ENCODE results near the gene MTHFD2L. TPM values are rescaled to one million over a fixed set of nuclear protein-coding genes. Genes with fewer than 3 reads are reported as not detected.

The MTHFD2L gene
- total RNA-seq, 1 experiment from 2014 or later, result 11.6 TPM

GRCh38 chr4:74219240-74219639 is 61.3 kb downstream of the MTHFD2L start:
- Histone ChIP-seq H3K79me2 (ENCODE audit: insufficient read depth, low read length) (no peaks in the 10 kb centered on the region), H3K23ac (ENCODE audit: insufficient read length, low read depth, low read length) (no peak overlapping the region), H2BK20ac (ENCODE audit: low read depth, low read length, poor library complexity, severe bottlenecking) (no peak overlapping the region), H3K23me2 (ENCODE audit: insufficient read length, low read depth, low read length, poor library complexity, severe bottlenecking) (no peaks in the 10 kb centered on the region), H3K14ac (ENCODE audit: insufficient read depth, low read length) (no peak overlapping the region), H3K9me3 (ENCODE audit: control insufficient read depth, low read depth, low read length) (no peaks in the 10 kb centered on the region), H3K18ac (ENCODE audit: insufficient read length, low read depth, low read length) (no peak overlapping the region), H4K8ac (replicated peaks; ENCODE audit: insufficient read length, low read depth, low read length) (no peak overlapping the region), H3K4ac (ENCODE audit: low read depth, low read length) (no peak overlapping the region), H2BK120ac (ENCODE audit: low read depth, low read length, poor library complexity, severe bottlenecking) (no peak overlapping the region), H2AFZ (ENCODE audit: low read length) (no peak overlapping the region), H4K20me1 (ENCODE audit: control insufficient read depth, insufficient read depth, insufficient read length) (no peaks in the 10 kb centered on the region), H3K4me2 (ENCODE audit: insufficient read depth, insufficient read length, low read length) (no peak overlapping the region), H2BK5ac (ENCODE audit: insufficient read length, low read length) (no peak overlapping the region), H4K5ac (ENCODE audit: insufficient read length, low read depth, low read length) (no peak overlapping the region), H3K79me1 (ENCODE audit: insufficient read depth, low read depth, low read length, poor library complexity, severe bottlenecking) (no peaks in the 10 kb centered on the region), H2BK15ac (ENCODE audit: low read depth, low read length) (no peak overlapping the region), H3K27me3 (ENCODE audit: insufficient read depth, low read length) (no peaks in the 10 kb centered on the region), H4K91ac (ENCODE audit: insufficient read length, low read depth, low read length) (no peak overlapping the region), H2BK12ac (ENCODE audit: insufficient read length, low read depth, low read length) (no peak overlapping the region), H3K9ac (ENCODE audit: extremely low read depth, insufficient read length, low read length) (no peak overlapping the region), H2AK5ac (ENCODE audit: insufficient read length, low read length) (no peak overlapping the region), H3K27ac (ENCODE audit: insufficient read length, low read depth, low read length) (no peak overlapping the region), H3K56ac (ENCODE audit: insufficient read length, low read depth, low read length) (no peak overlapping the region), H3K4me1 (ENCODE audit: insufficient read depth, low read length) (peaks cover 2% of the 10 kb centered on the region; the same call in 1 of the 2 replicates), H3T11ph (ENCODE audit: low read length) (no peak overlapping the region)
- Mint-ChIP-seq H3K27me3 (ENCODE audit: low read depth) (no peaks in the 10 kb centered on the region), H3K4me1 (peaks cover 26% of the 10 kb centered on the region in 2 experiments), H3K36me3 (ENCODE audit: insufficient read depth in 1 of 3, low read depth in 3 of 3) (no peaks in the 10 kb centered on the region), H3K27ac (no peak overlapping the region), H3K4me3 (no peak overlapping the region), H3K9me3 (no peaks in the 10 kb centered on the region)
- DNase-seq, result no peak
- WGBS (ENCODE audit: extremely low coverage, insufficient read length, low lambda C conversion rate), result no CpG with 5 or more reads among the region's 2 CpGs
- TF ChIP-seq, protein P1, sequence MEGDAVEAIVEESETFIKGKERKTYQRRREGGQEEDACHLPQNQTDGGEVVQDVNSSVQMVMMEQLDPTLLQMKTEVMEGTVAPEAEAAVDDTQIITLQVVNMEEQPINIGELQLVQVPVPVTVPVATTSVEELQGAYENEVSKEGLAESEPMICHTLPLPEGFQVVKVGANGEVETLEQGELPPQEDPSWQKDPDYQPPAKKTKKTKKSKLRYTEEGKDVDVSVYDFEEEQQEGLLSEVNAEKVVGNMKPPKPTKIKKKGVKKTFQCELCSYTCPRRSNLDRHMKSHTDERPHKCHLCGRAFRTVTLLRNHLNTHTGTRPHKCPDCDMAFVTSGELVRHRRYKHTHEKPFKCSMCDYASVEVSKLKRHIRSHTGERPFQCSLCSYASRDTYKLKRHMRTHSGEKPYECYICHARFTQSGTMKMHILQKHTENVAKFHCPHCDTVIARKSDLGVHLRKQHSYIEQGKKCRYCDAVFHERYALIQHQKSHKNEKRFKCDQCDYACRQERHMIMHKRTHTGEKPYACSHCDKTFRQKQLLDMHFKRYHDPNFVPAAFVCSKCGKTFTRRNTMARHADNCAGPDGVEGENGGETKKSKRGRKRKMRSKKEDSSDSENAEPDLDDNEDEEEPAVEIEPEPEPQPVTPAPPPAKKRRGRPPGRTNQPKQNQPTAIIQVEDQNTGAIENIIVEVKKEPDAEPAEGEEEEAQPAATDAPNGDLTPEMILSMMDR (conservative IDR thresholded peaks at IDR 0.05), result no peak

All from H9 (cell line).